ENCODE results near the gene PPP1R12C. TPM values are rescaled to one million over a fixed set of nuclear protein-coding genes. Genes with fewer than 3 reads are reported as not detected.
A peak's percentile ranks its signal among the peaks of the same experiment; 100 is the strongest.

Gene PPP1R12C
- total RNA-seq, 2 donors from 2014 or later = 98.2 to 107 TPM

GRCh38 chr19:55078996-55079395 is 38.4 kb downstream of the PPP1R12C start:
- Mint-ChIP-seq H3K9me3 (peaks cover 9% of the 10 kb centered on the region), H3K36me3 (ENCODE audit: low read depth) (peaks cover 8% of the 10 kb centered on the region), H3K4me3 (no peak overlapping the region), H3K27ac (no peak overlapping the region), H3K4me1 (peaks cover 10% of the 10 kb centered on the region), H3K27me3 (ENCODE audit: insufficient read depth) (peaks cover 75% of the 10 kb centered on the region)
- DNase-seq = peak; percentile 28
- no peaks in the 10 kb centered on the region for H3K9me3 ChIP-seq (ENCODE audit: control insufficient read depth, low read length)
- H3K27ac ChIP-seq (ENCODE audit: low read depth, low read length) = no peak overlapping the region
- H3K27me3 ChIP-seq (ENCODE audit: control insufficient read depth, insufficient read depth, low read length, poor library complexity, severe bottlenecking) = peaks cover 42% of the 10 kb centered on the region
- no peak overlapping the region for H3K9ac ChIP-seq (ENCODE audit: extremely low read depth, low read length, poor library complexity, severe bottlenecking)
- no peak for TF ChIP-seq CTCF (conservative IDR thresholded peaks at IDR 0.05)
- no peaks in the 10 kb centered on the region for H3K36me3 ChIP-seq (ENCODE audit: control insufficient read depth, insufficient read depth, low read length)
- H3K4me1 ChIP-seq (ENCODE audit: control insufficient read depth, insufficient read depth, low read length) = no peaks in the 10 kb centered on the region
- 84 to 90% methylated on average over 4 to 5 of the region's 5 CpGs for WGBS, 2 experiments (ENCODE audit: insufficient coverage in 1 of 2, insufficient read length in 1 of 2)
- H3K4me3 ChIP-seq (ENCODE audit: low read length) = no peak overlapping the region

- Histone ChIP-seq H3K27ac (ENCODE audit: low read depth, low read length) (no peak overlapping the region), H3K36me3 (ENCODE audit: control insufficient read depth, insufficient read depth, low read length) (no peaks in the 10 kb centered on the region), H3K27me3 (ENCODE audit: control insufficient read depth, insufficient read depth, low read length, poor library complexity, severe bottlenecking) (peaks cover 26% of the 10 kb centered on the region), H3K4me3 (ENCODE audit: low read length) (no peak overlapping the region), H3K4me1 (ENCODE audit: control insufficient read depth, insufficient read depth, low read length) (no peaks in the 10 kb centered on the region), H3K9me3 (ENCODE audit: control insufficient read depth, low read length) (no peaks in the 10 kb centered on the region), H3K9ac (ENCODE audit: extremely low read depth, low read length, poor library complexity, severe bottlenecking) (no peak overlapping the region)
- Mint-ChIP-seq H3K4me3 (no peak overlapping the region), H3K9me3 (peaks cover 4% of the 10 kb centered on the region), H3K27me3 (ENCODE audit: insufficient read depth) (peaks cover 75% of the 10 kb centered on the region), H3K36me3 (ENCODE audit: low read depth) (peaks cover 5% of the 10 kb centered on the region), H3K27ac (no peak overlapping the region), H3K4me1 (peaks cover 8% of the 10 kb centered on the region)
- no peak for TF ChIP-seq CTCF (conservative IDR thresholded peaks at IDR 0.05)
- 60 to 91% methylated on average over 1 to 2 of the region's 2 CpGs for WGBS, 2 experiments (ENCODE audit: insufficient coverage in 1 of 2, insufficient read length in 1 of 2)
- DNase-seq = no peak
Measured at GRCh38 chr19:55077106-55077505, 40.3 kb downstream of the PPP1R12C start.

GRCh38 chr19:55076321-55076720 is 41.1 kb downstream of the PPP1R12C start:
- Histone ChIP-seq H3K4me3 (ENCODE audit: low read length) (peak overlapping the region; percentile 67), H3K9ac (ENCODE audit: extremely low read depth, low read length, poor library complexity, severe bottlenecking) (no peak overlapping the region)
- no peak overlapping the region for H3K27ac Mint-ChIP-seq

More at GRCh38 chr19:55076321-55076720, 41.1 kb downstream of the PPP1R12C start:
- Mint-ChIP-seq H3K4me3 (peak overlapping the region; percentile 54), H3K27me3 (ENCODE audit: insufficient read depth) (peaks cover 75% of the 10 kb centered on the region), H3K36me3 (ENCODE audit: low read depth) (peaks cover 5% of the 10 kb centered on the region), H3K9me3 (peaks cover 3% of the 10 kb centered on the region), H3K4me1 (peaks cover 8% of the 10 kb centered on the region)
- peak; percentile 63 for DNase-seq
- Histone ChIP-seq H3K9me3 (ENCODE audit: control insufficient read depth, low read length) (no peaks in the 10 kb centered on the region), H3K27me3 (ENCODE audit: control insufficient read depth, insufficient read depth, low read length, poor library complexity, severe bottlenecking) (peaks cover 19% of the 10 kb centered on the region), H3K4me1 (ENCODE audit: control insufficient read depth, insufficient read depth, low read length) (no peaks in the 10 kb centered on the region), H3K36me3 (ENCODE audit: control insufficient read depth, insufficient read depth, low read length) (no peaks in the 10 kb centered on the region), H3K27ac (ENCODE audit: low read depth, low read length) (no peak overlapping the region)
- no peak for TF ChIP-seq CTCF (conservative IDR thresholded peaks at IDR 0.05)
- 70 to 85% methylated on average over 1 to 12 of the region's 12 CpGs for WGBS, 2 experiments (ENCODE audit: insufficient coverage in 1 of 2, insufficient read length in 1 of 2)

Data from endodermal cell (in vitro differentiated cells).